ENCODE measurements around the gene TSKU. TPM values are rescaled to one million over a fixed set of nuclear protein-coding genes. Genes with fewer than 3 reads are reported as not detected.

Gene TSKU
- total RNA-seq, 1 donor from 2014 or later = 121 TPM

- Histone ChIP-seq H3K9me3 (no peaks in the 10 kb centered on the region), H3K4me1 (no peaks in the 10 kb centered on the region), H3K36me3 (no peaks in the 10 kb centered on the region), H3K27ac (no peak overlapping the region), H3K4me3 (no peak overlapping the region), H3K27me3 (no peaks in the 10 kb centered on the region)
- intact Hi-C loops (cut with DNase I) = no loop called here
- TF ChIP-seq, protein P1, sequence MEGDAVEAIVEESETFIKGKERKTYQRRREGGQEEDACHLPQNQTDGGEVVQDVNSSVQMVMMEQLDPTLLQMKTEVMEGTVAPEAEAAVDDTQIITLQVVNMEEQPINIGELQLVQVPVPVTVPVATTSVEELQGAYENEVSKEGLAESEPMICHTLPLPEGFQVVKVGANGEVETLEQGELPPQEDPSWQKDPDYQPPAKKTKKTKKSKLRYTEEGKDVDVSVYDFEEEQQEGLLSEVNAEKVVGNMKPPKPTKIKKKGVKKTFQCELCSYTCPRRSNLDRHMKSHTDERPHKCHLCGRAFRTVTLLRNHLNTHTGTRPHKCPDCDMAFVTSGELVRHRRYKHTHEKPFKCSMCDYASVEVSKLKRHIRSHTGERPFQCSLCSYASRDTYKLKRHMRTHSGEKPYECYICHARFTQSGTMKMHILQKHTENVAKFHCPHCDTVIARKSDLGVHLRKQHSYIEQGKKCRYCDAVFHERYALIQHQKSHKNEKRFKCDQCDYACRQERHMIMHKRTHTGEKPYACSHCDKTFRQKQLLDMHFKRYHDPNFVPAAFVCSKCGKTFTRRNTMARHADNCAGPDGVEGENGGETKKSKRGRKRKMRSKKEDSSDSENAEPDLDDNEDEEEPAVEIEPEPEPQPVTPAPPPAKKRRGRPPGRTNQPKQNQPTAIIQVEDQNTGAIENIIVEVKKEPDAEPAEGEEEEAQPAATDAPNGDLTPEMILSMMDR (IDR thresholded peaks at IDR 0.05) = no peak
- no peak for DNase-seq (ENCODE audit: low spot score in 2 of 2)
These were observed 46.2 kb upstream of the TSKU start for GRCh38 chr11:76736773-76737495.

- Histone ChIP-seq H3K4me1 (no peaks in the 10 kb centered on the region), H3K9me3 (no peaks in the 10 kb centered on the region), H3K36me3 (no peaks in the 10 kb centered on the region), H3K27ac (no peak overlapping the region), H3K4me3 (no peak overlapping the region), H3K27me3 (no peaks in the 10 kb centered on the region)
- intact Hi-C loops (cut with DNase I) = no loop called here
- TF ChIP-seq, protein P1 (IDR thresholded peaks at IDR 0.05) = no peak
- DNase-seq (ENCODE audit: low spot score in 2 of 2) = no peak
These were observed 44.4 kb upstream of the TSKU start for GRCh38 chr11:76738618-76739240.

GRCh38 chr11:76739798-76740197 is 43.4 kb upstream of the TSKU start:
- no peak for DNase-seq (ENCODE audit: low spot score in 2 of 2)
- no peaks in the 10 kb centered on the region for H3K4me1 ChIP-seq
- no peaks in the 10 kb centered on the region for H3K36me3 ChIP-seq
- no peak overlapping the region for H3K4me3 ChIP-seq
- H3K27me3 ChIP-seq = no peaks in the 10 kb centered on the region
- H3K27ac ChIP-seq = no peak overlapping the region
- TF ChIP-seq, protein P1 (IDR thresholded peaks at IDR 0.05) = no peak
- H3K9me3 ChIP-seq = no peaks in the 10 kb centered on the region
- intact Hi-C loops (cut with DNase I) = no loop called here

GRCh38 chr11:76740772-76741171 is 42.4 kb upstream of the TSKU start:
- H3K36me3 ChIP-seq = no peaks in the 10 kb centered on the region
- no peak overlapping the region for H3K27ac ChIP-seq
- no peaks in the 10 kb centered on the region for H3K9me3 ChIP-seq
- no peaks in the 10 kb centered on the region for H3K27me3 ChIP-seq
- no peak for DNase-seq (ENCODE audit: low spot score in 2 of 2)
- H3K4me1 ChIP-seq = no peaks in the 10 kb centered on the region
- intact Hi-C loops (cut with DNase I) = no loop called here
- TF ChIP-seq, protein P1 (IDR thresholded peaks at IDR 0.05) = no peak
- no peak overlapping the region for H3K4me3 ChIP-seq

DNA sequence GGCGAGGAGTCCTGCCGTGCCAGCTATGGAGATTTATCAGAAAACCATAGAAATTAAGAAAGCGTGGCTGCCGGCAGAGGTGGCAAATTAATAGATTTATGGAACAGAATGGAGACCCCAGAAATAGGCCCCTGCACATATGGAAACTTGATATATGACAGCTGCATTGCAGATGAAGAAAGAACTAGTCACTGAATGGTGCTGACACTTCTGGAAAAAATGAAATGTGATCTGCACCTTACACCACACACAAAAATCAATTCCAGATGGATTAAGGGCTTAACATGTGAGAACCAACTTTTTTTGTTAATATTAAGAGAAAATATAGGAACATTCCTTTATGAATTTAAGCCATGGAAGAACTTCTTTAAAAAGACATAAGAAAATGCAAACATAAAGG is 40.3 kb upstream of the TSKU start:
- Histone ChIP-seq H3K4me1 (no peaks in the 10 kb centered on the region), H3K4me3 (no peak overlapping the region), H3K9me3 (no peaks in the 10 kb centered on the region), H3K27ac (no peak overlapping the region), H3K36me3 (no peaks in the 10 kb centered on the region), H3K27me3 (no peaks in the 10 kb centered on the region)
- no peak for DNase-seq (ENCODE audit: low spot score in 2 of 2)
- TF ChIP-seq, protein P1 (IDR thresholded peaks at IDR 0.05) = no peak
- intact Hi-C loops (cut with DNase I) = no loop called here
